Natural killer cell (primary cell): ENCODE data around the gene ZNF48. TPM values are rescaled to one million over a fixed set of nuclear protein-coding genes. Genes with fewer than 3 reads are reported as not detected.

Experiments
- ATAC-seq, 3 donors: fragments of 150-1000 bp in 2 of 3; fragments of 200-7000 bp in 1 of 3; cut with Tn5 transposase; 1 replicate in 1 of 3; 2 replicates in 2 of 3; pipeline ENCODE4 v1.10.0; 2021; ENCODE audit warnings: mild to moderate bottlenecking in 2 of 3, moderate library complexity in 2 of 3
- DNase-seq, 2 donors: peaks; one replicate each; pipeline versions ENCODE4 v3.0.0 to v3.0.0-alpha.2; 2013 to 2021; ENCODE audit warnings: mixed read lengths in 1 of 2
- H3K27ac ChIP-seq: one replicate; pipeline ENCODE4 v1.5.1; 2013; ENCODE audit warnings: mild to moderate bottlenecking, low read length
- H3K27me3 ChIP-seq: one replicate; pipeline ENCODE4 v1.6.1; 2013; ENCODE audit warnings: low read length; ENCODE audit not compliant: control insufficient read depth, insufficient read depth
- H3K36me3 ChIP-seq: one replicate; pipeline ENCODE4 v1.6.1; 2013; ENCODE audit warnings: low read length; ENCODE audit not compliant: control insufficient read depth, insufficient read depth
- H3K4me1 ChIP-seq: one replicate; pipeline ENCODE4 v1.6.1; 2013; ENCODE audit warnings: low read length; ENCODE audit not compliant: control insufficient read depth, insufficient read depth
- H3K4me3 ChIP-seq: one replicate; pipeline ENCODE4 v1.5.1; 2013; ENCODE audit warnings: low read length
- H3K9me3 ChIP-seq: one replicate; pipeline ENCODE4 v1.6.1; 2013; ENCODE audit warnings: low read length; ENCODE audit not compliant: control insufficient read depth, insufficient read depth
- H3K27ac Mint-ChIP-seq, 2 donors: one replicate each; pipeline ENCODE4 v1.8.0; 2022; ENCODE audit warnings: mild to moderate bottlenecking in 2 of 2, mixed read lengths in 2 of 2, moderate library complexity in 1 of 2
- H3K27me3 Mint-ChIP-seq, 2 donors: one replicate each; pipeline ENCODE4 v1.8.0; 2022; ENCODE audit warnings: low read depth in 2 of 2, mixed read lengths in 2 of 2
- H3K36me3 Mint-ChIP-seq: one replicate; pipeline ENCODE4 v1.8.0; 2022; ENCODE audit warnings: mixed read lengths
- H3K4me1 Mint-ChIP-seq, 2 donors: one replicate each; pipeline ENCODE4 v1.8.0; 2022; ENCODE audit warnings: mixed read lengths in 2 of 2
- H3K4me3 Mint-ChIP-seq: one replicate; pipeline ENCODE4 v1.8.0; 2022; ENCODE audit warnings: mild to moderate bottlenecking, moderate library complexity, mixed read lengths
- H3K9me3 Mint-ChIP-seq, 2 donors: one replicate each; pipeline ENCODE4 v1.8.0; 2022; ENCODE audit warnings: mixed read lengths in 2 of 2
- WGBS: methylation state at CpG from one replicate; pipeline ENCODE4 v1.1.7; 2013; ENCODE audit warnings: missing lambda C conversion rate; ENCODE audit not compliant: insufficient coverage; 5-methylcytosine and 5-hydroxymethylcytosine counted together
- intact Hi-C: fragments of 100-400 bp; cut with micrococcal nuclease; formaldehyde crosslinking; loops from one replicate; pipeline ENCODE4 v1.14.2; 2022
- total RNA-seq, 4 donors: library from RNA; stranded (reverse); fragments of 120-200 nt in 1 of 4; gene quantifications; one replicate each; pipeline versions ENCODE4 v1.2.3 to v1.2.4, GENCODE V29; 2013 to 2022
- TF ChIP-seq, protein P1 (sequence below): fragments of 200-600 bp; IDR thresholded peaks from one replicate; pipeline ENCODE4 v1.8.0; 2022; ENCODE audit warnings: antibody characterized with exemption

ZNF48 gene
- total RNA-seq, 3 donors from 2014 or later (not counting 1 experiment from before 2014, with no cell fraction given): 5.5 to 7.4 (median 7.1) TPM

DNA sequence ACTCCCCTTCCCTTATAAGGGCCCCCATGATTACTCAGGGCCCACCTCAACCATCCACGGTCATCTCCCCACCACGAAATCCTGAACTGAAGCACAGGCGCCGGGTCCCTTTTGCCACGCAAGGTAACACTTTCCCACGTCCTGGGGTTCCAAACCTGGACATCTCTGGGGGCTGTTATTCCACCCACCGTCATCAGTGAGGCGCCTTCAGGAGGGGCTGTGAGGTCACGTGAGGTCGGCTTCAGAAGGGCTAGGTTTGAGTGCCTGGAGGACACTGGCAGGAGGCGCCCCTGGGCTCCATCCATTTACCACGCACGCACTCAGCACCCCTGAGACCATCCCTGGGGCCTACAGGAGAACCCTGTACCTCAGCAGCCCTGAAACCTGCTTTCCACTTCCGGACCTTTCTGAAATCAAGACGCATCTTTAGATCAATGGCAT lies 44.2 kb upstream of the ZNF48 start:
- Mint-ChIP-seq H3K9me3 (no peaks in the 10 kb centered on the region), H3K4me1 (peaks cover 65 to 70% of the 10 kb centered on the region in 2 donors), H3K27me3 (no peaks in the 10 kb centered on the region), H3K4me3 (peak overlapping the region; percentile 70), H3K36me3 (no peaks in the 10 kb centered on the region), H3K27ac (peak overlapping the region; percentile 88 to 94)
- WGBS: 67% methylated on average over 15 of the region's 15 CpGs
- intact Hi-C loops: loop anchor here (2.0 kb wide), 2 partner anchors 46 to 66 kb away; no protein-coding TSS in a partner anchor
- DNase-seq (peak in 1 of 2 donors; percentile 5), ATAC-seq (no peak)
- Histone ChIP-seq H3K27me3 (no peaks in the 10 kb centered on the region), H3K4me1 (peaks cover 68% of the 10 kb centered on the region), H3K36me3 (peaks cover 28% of the 10 kb centered on the region), H3K9me3 (no peaks in the 10 kb centered on the region), H3K4me3 (no peak overlapping the region), H3K27ac (peak overlapping the region; percentile 82)
- TF ChIP-seq, protein P1, sequence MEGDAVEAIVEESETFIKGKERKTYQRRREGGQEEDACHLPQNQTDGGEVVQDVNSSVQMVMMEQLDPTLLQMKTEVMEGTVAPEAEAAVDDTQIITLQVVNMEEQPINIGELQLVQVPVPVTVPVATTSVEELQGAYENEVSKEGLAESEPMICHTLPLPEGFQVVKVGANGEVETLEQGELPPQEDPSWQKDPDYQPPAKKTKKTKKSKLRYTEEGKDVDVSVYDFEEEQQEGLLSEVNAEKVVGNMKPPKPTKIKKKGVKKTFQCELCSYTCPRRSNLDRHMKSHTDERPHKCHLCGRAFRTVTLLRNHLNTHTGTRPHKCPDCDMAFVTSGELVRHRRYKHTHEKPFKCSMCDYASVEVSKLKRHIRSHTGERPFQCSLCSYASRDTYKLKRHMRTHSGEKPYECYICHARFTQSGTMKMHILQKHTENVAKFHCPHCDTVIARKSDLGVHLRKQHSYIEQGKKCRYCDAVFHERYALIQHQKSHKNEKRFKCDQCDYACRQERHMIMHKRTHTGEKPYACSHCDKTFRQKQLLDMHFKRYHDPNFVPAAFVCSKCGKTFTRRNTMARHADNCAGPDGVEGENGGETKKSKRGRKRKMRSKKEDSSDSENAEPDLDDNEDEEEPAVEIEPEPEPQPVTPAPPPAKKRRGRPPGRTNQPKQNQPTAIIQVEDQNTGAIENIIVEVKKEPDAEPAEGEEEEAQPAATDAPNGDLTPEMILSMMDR: no peak

DNA sequence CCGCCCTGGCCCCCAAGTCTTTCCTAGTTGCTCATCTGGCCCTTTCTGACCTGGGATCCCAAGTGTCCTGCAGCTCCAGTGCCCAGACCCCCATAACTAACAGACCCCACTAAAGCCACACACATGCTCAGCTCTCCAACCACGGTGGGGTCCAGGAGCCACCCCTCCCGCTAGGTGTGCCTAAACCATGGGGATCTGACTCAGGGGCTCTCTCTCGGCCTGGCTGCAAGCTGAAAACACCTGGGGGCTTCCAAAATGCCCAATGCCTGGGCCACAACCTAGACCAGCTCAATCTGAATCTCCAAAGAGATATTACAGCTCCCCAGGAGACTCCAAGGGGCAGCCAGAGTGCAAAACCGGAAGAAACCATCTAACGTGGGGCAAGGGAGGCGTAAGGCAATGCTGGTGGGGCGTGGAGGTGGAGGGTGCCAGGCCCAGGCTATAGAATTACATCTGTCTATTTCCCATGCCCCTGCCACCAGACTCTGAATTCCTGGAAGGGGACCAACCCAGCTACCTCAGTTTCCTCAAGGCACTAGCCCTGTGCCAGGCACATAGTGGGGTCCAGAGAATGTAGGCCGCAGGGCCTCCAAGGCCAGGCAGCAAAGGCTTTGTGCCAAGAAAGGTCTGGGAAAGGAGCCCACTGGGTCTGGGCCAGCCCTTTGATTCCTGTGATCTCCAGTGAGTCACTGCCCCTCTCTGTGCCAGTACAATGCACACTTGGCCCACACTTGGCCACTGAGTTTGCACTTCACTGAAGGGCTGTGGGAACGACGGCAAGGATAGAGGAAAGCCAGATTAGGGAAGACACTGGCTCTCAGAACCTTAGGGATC lies 43.4 kb upstream of the ZNF48 start:
- peak overlapping the region; percentile 88 to 94 for H3K27ac Mint-ChIP-seq
- no peaks in the 10 kb centered on the region for H3K9me3 Mint-ChIP-seq
- ATAC-seq: no peak
- peak in 1 of 2 donors; percentile 2 for DNase-seq
- H3K4me3 ChIP-seq: no peak overlapping the region
- no peaks in the 10 kb centered on the region for H3K9me3 ChIP-seq
- H3K36me3 ChIP-seq: peaks cover 28% of the 10 kb centered on the region
- no peaks in the 10 kb centered on the region for H3K27me3 Mint-ChIP-seq
- peak overlapping the region; percentile 82 for H3K27ac ChIP-seq
- H3K36me3 Mint-ChIP-seq: no peaks in the 10 kb centered on the region
- 96% methylated on average over 11 of the region's 11 CpGs for WGBS
- H3K4me1 ChIP-seq: peaks cover 76% of the 10 kb centered on the region
- TF ChIP-seq, protein P1: no peak
- no peaks in the 10 kb centered on the region for H3K27me3 ChIP-seq
- peaks cover 69 to 76% of the 10 kb centered on the region in 2 donors for H3K4me1 Mint-ChIP-seq
- intact Hi-C loops: loop anchor here (2.0 kb wide), 2 partner anchors 45 to 65 kb away; no protein-coding TSS in a partner anchor
- H3K4me3 Mint-ChIP-seq: peak overlapping the region; percentile 70

DNA sequence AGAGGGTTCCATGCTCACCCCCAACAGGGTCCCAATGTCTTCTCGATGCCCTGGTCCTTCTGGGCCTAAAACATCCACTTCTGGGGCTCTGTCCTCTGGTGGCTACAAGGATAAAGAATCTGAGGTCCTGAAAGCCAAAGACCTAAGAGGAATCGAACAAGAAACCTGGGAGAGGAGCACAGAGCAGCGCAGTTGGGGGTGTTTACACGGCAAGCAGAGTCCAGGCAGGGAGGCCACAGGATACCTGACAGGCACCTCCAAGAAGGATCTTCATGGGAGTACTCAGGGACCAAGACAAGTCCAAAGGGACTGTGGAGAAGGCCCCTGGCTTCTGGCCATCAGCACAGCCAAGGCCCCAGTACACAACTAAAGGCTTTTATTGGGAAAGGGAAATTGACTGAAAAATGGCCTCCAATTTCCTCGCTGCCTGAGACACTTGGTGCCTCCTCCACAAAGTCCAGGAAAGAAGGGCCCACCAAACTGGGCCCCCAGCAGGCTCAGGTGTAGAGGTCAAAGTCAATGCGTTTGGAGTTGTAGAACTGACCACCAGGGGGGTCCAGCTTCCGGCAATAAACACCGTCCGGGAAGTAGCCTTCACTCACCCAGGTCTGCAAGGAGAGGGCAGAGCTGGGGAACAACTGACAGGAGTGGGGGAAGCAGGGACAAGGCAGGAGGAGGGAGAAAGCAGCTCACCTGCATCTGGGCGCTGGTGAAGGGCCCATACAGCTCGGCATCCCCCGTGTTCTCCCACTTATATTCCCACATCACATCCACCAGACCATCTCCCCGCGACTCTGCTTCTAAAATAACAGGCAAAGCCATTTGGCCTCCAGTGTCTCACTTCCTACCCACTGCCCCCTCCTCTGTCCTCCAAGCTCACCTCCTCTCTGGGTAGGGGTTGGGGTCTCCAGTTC lies 42.5 kb upstream of the ZNF48 start:
- Histone ChIP-seq H3K36me3 (peaks cover 28% of the 10 kb centered on the region), H3K9me3 (no peaks in the 10 kb centered on the region), H3K27me3 (no peaks in the 10 kb centered on the region), H3K27ac (no peak overlapping the region), H3K4me3 (no peak overlapping the region), H3K4me1 (peaks cover 76% of the 10 kb centered on the region)
- TF ChIP-seq, protein P1: no peak
- H3K9me3 Mint-ChIP-seq: no peaks in the 10 kb centered on the region
- H3K27me3 Mint-ChIP-seq: no peaks in the 10 kb centered on the region
- H3K4me3 Mint-ChIP-seq: peak overlapping the region; percentile 63
- peaks cover 76 to 82% of the 10 kb centered on the region in 2 donors for H3K4me1 Mint-ChIP-seq
- H3K27ac Mint-ChIP-seq: peak overlapping the region; percentile 88 to 98
- H3K36me3 Mint-ChIP-seq: no peaks in the 10 kb centered on the region
- intact Hi-C loops: no loop called here
- ATAC-seq (no peak), DNase-seq (peak in 1 of 2 donors; percentile 7)
- WGBS: 96% methylated on average over 12 of the region's 14 CpGs
